Ramos (cell line): Measurements from ENCODE around the gene GLYATL1B.
"Not testable (repeated sequence)": the region's sequence is repeated elsewhere in the genome, so short reads cannot be mapped to it uniquely, and the experiment has no call there.

ENCODE experiments used
- in situ Hi-C: fragments of 300-500 bp; cut with MboI; formaldehyde crosslinking; loops from one replicate; pipeline ENCODE4 v1.14.3; 2022; ENCODE audit warnings: low sequenced_read_pairs; ENCODE audit not compliant: unreplicated experiment

The GLYATL1B gene, protein sequence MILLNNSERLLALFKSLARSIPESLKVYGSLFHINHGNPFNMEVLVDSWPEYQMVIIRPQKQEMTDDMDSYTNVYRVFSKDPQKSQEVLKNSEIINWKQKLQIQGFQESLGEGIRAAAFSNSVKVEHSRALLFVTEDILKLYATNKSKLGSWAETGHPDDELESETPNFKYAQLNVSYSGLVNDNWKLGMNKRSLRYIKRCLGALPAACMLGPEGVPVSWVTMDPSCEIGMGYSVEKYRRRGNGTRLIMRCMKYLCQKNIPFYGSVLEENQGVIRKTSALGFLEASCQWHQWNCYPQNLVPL

DNA sequence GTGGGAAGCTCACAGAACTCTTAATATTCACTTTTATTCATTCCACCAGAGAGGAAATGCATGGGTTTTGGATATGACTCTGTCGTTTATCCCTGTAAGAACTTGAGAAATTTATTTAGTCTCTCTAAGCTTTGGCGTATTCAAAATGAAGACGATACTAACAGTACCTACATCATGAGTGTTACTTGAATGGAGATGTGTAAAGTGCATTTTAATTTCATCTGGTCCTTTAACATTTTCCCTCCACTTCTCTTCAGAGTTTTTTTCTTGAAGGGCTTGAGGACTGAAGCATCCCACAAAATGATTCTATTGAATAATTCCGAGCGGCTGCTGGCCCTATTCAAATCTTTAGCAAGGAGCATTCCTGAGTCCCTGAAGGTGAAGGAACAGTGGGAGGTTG, at the start of gene GLYATL1B:
Gene GLYATL1B (plus strand): TSS at position 301 of the 400 bp plus-strand sequence. CDS start 0 bp downstream, at position 301.
- in situ Hi-C loops, result not testable (repeated sequence)

DNA sequence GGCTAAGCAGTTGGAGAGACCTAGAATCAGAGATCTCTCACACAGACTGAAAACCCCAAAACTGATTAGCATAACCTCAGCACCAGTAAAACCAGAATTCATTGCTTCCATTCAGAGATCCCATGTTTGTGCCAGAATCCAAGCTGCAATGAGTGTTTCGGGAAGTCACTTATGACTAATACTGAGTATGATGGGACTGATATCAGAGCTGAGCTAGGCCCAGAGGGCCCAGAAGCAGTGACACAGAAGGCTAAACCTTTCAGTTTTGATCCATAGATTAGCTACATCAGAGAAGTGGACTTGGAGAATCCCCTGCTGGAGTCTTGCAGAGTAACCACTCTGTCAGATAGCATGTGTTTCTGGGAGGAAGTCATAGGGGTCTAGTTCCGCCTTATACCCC, 49.6 kb upstream of the GLYATL1B start:
- in situ Hi-C loops, result not testable (repeated sequence)

DNA sequence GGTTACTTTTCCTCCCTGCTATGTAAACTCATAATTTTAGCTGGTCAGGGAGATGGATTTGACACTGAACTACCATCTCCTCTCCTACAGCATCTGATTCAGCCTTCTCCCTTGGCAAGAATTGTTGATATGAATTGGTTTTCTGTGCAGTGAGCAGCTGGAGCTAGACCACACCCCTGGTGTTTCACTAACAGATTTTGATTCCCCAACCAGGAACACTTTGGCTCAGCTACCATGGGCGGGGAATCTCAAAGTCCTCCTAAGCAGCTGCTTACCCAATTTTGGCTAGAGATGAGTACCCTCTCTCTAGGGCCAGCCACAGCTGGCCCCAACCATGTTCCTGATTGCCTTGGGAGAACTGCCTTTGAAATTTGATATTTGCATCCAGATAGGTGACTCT, 48.7 kb upstream of the GLYATL1B start:
- in situ Hi-C loops, result not testable (repeated sequence)

DNA sequence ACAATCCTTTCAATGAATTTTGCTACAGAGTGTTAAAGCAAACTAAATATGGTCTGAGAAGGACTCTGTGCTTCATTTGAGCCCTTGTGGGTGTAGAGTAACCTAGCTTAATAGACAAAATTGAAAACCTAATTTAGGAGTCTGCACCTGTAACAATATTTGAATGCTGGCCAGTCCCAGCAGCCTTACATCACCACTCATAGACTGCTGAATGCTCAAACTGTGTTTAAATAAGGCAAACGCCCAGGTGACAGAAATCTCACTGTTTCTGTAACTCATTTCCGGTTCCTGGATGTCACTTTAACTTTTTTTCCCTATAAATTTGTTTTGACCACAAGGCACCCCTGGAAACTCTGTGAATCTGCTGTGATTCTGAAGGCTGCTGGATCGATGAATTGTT, 45.5 kb upstream of the GLYATL1B start:
- in situ Hi-C loops, result no loop called here

DNA sequence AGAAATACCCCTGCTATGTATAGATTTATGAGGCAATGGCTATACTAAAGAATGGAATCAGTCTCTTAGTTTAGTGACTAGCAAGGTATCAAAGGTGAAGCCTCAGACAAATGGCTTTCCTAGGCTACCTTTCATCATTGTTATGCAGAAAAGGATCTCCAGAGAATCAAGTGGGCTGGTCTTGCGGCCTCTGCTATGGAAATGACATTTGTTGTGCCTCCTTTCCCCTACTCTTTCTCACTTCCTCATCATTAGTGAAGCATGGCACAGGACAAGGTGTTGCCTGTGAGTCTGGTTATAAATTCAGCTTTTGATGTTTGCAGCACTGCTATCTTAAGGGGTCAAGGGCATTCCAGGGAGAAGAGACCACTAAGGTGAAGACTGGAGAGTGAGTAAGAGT, 34.7 kb upstream of the GLYATL1B start:
- in situ Hi-C loops, result loop anchor here (10.0 kb wide), 1 partner anchor 83 kb away; no protein-coding TSS in a partner anchor

DNA sequence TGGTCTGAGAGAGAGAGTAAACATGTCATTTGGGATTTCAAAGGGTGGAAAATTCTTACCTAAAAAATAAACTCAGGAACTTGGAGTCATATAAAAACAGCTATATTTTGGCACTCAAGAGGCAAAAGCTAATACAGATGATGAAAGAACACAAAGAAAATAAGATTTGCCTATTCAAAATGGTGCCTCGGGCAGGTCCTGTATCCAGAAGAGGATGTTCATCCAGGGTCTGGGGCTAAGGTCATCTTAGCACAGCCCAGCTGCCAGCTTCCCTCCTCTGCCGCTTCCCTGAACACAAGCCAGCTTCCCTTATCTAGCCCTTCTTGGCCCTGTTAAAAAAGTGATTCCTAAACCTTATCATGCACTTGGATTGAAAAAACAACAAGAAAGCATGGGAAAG, 33.8 kb upstream of the GLYATL1B start:
- in situ Hi-C loops, result loop anchor here (10.0 kb wide), 1 partner anchor 82 kb away; no protein-coding TSS in a partner anchor

DNA sequence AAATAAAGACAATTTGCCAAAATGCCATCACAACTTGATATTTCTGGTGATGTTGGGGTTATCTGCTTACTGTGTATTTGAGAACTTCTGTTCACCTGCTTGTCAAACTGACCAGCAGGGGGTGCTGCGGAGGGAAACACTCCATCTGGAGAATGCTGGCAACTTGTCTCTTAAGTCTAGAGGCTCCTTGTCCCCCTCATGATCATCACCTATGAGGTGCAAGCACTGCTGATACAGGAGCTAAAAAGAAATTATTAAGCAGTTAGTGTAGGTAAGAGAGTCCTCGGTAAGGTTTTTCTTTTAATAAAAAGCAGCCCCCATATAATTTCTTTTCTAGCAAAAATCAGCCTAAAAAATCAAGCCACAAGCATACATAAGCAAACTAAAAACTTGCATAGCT, 32.7 kb upstream of the GLYATL1B start:
- in situ Hi-C loops, result loop anchor here (10.0 kb wide), 1 partner anchor 81 kb away; no protein-coding TSS in a partner anchor

DNA sequence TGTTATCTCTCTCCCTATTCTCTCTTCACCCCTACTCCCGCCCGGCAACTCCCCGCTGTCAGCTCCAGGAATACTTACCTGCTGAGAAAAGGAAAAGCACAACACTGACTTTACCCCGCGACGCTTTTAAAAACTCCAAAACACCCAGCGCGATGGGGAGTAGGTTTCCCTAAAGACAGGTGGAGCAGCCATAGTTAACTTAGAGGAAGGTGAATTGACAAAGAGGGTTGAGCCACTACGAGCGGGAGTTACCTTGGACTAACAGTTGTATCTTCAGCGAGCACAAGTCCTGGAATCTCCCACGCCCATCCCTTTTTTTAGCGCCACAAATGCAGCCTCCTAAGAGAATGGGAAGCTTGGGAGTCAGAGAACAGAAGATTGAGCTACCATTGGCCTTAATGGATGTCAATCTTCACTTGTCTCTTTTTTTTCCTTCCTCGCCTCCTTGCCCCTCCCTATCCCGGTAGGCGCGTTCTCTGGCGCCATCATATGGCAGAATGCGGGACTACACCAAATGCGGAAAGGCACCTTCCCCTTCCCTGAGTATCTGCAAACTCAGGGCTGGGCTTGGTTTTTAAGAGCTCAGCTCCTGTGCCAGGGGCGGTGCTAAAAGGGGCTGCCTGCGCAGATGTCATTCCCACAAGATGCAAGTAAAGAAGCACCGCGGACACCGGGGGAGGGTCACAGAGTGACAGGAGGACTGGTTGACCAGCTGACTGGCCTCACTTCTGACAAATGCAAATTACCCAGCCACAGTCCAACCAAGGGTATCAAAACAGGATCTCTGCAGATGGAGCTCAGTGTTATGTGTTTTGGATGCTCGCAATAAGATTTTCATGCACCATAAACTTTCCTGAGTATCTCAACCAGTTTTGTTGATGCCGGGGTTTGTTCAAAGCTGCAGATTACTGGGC, 27.7 kb upstream of the GLYATL1B start:
- in situ Hi-C loops, result loop anchor here (10.0 kb wide), 1 partner anchor 76 kb away; no protein-coding TSS in a partner anchor

DNA sequence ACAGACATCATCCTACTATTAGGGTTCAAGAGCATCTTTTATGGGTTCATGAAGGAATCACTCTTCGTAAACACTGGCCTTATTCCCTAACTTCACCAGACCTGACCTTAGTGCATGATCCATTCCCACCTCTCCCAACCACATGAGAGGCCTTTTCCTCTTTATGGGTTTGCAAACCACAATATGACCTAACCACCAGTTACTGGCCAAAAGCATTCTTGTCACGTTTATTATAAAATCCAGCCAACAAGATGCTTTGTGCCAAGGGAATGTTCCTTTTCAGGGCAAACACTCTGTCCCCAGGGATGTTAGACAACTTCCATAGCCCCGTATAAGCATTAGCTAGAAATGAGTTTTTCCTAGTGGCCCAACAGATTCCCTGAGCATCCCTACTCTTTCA, 26.0 kb upstream of the GLYATL1B start:
- in situ Hi-C loops, result not testable (repeated sequence)

DNA sequence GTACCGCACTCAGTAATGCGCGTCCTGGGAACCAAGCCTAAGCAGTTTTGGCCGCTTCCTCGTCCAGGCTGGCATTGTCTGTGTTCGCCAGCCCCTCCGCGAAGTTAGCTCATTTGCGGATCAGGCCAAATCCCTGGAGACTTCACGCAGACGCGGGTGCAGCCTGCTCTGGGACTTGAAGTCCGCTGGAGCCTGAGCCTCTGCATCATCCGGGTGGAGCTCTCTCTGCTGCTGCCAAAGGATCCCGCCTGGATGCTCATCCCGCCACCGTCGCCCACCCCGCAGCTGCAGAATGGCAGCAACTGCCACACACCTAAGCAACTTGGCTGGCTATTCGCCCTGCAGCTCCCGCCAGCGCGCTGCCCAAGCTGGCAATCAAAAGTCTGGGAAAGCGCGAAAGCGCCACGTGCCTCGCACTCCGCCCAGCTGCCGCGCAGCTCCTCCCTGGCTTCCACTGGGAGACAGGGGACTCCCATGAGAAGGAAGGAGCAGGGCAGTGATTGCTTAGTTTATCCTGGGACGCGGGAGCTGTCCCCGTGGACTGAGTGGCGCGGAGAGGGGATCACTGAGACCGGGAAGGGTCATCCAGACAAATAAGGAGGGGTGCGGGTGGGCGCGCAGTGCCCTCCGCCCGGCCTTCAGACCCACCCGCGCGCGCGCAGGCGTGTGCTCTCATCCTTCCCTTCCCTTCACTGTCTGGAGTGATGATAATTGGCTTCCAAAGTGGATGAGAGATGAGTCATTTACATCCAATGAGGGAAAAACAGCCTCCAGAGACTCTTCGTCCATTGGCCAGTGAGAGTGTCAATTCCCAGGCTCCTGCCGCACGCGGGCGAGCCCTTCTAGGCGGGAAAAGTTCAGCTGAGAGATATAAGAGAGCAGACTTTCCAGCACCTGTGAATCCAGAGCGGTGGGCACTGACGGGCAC, 23.2 kb upstream of the GLYATL1B start:
- in situ Hi-C loops, result no loop called here

DNA sequence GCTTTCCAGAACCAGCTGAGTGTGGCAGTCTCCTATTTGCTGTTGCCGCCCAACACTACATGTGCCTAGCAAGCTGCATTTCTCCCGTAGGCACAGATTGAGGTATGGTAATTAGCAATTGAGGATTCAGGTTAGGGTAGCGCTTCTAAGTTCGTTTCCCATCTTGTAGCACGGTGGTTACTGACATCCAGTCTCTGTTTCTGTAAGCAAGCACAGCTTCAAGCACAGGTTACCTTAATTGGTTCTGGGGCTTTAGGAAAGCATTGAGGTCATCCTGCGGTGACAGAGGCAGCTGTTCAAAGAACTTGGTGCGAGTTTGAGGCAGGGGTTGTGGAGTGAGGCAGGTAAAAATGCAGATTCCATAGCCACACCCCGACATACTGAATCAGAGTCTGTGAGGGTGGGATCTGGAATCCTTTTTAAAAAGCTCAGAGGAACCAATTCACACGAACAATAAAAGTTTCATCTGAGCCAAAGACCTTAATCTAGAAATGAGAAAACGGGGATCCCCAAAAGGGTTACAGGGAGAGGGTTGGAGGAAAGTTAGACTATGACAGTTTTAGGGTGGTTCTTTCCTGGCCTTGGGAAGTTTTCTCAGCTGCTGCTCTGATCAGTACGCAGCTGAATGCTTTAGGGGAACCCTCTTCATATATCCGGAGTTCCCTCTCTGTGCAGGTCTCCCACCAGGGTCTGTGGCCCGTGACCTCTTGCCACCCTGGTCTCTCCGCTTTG, 21.9 kb upstream of the GLYATL1B start:
- in situ Hi-C loops, result not testable (repeated sequence)

DNA sequence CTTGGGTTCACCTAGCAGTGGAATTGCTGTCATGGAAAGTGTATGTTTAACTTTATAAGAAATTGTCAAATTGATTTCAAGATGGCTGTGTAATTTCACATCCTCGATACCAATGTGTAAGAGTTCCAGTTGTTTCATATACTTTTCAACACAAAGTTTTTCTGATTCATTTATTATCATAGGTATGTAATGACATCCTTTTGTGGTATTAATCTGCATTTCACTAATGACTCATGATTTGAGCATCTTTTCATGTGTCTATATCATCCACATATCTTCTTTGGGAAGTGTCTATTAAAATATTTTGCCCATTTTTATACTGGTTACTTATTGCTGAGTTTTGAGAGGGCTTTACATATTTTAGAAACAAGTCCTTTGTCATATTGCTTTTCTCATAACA, 17.0 kb upstream of the GLYATL1B start:
- in situ Hi-C loops, result no loop called here

DNA sequence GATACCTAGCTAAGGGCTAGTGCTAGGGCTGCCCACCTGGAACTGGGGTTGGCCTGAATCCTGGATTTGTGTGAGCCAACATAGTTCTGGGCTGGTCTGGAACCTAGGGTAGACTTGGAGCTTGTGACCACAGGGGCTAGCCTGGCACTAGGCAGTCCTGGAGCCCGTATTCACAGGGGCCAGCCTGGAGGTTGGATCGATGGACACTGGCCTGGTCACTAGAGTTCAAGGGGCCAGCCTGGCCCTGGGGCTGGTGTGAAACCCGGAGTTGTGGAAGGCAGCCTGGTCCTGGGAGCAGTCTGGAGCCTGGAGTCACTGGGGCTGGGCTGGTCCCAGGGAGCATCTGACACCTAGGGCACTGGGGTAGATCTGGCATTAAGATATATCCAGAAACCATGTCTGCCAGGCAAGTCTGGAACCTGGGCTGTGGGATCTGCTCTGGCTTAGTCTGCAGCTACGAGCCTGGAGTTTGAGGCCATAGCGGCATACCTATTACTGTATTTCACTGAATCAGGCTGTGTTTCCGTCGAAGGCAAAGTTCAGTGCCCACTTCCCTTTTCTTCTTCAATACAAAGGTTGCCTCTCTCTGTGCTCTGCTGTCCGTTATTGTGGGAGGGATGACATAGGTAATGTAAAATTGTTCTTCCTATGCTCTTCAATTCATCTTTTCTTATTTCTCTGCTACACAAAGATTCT, 9.1 kb upstream of the GLYATL1B start:
- in situ Hi-C loops, result no loop called here

DNA sequence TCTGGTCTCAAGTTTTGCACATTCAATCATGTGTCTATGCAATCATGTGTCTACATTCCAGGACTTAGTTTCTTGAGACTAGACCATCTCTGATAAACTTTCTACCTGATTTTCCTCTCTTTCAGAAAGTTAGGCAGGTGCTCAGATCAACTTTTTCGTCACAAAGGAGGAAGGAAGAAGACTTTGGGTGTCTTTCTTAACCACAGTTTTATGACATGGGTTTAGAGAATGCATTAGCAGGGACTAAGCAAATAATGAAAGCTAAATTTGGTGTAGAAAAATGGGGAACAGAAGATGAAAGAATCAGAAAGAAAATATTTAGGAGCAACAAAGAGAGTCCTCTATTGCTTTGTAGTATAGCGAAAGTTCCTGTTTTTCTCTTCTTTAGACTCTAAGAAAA, 7.7 kb upstream of the GLYATL1B start:
- in situ Hi-C loops, result no loop called here

DNA sequence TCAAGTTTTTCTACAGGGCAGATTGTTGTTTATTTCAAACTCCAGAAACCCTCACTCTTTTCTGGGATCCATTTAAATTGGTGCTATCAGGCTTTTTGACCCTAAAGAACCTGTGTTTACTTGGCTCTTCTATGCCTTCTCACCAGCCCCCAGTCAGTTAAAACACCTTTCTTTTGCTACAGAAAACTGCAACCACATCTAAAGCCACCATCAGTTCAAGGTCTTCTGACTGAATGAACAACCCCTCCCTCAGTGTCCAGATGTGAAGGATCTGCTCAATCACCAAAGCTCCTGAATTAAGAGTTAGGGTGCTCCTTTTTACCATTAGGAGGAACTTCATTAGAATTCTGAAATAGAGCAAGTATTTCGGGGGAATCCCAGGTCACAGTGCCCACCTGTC, 7.0 kb upstream of the GLYATL1B start:
- in situ Hi-C loops, result no loop called here

DNA sequence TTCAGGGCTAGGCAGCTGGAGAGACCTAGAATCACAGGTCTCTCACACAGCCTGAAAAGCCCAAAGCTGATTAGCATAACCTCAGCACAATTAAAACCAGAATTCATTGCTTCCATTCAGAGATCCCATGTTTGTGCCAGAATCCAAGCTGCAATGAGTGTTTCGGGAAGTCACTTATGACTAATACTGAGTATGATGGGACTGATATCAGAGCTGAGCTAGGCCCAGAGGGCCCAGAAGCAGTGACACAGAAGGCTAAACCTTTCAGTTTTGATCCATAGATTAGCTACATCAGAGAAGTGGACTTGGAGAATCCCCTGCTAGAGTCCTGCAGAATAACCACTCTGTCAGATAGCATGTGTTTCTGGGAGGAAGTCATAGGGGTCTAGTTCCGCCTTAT, 5.7 kb upstream of the GLYATL1B start:
- in situ Hi-C loops, result not testable (repeated sequence)

DNA sequence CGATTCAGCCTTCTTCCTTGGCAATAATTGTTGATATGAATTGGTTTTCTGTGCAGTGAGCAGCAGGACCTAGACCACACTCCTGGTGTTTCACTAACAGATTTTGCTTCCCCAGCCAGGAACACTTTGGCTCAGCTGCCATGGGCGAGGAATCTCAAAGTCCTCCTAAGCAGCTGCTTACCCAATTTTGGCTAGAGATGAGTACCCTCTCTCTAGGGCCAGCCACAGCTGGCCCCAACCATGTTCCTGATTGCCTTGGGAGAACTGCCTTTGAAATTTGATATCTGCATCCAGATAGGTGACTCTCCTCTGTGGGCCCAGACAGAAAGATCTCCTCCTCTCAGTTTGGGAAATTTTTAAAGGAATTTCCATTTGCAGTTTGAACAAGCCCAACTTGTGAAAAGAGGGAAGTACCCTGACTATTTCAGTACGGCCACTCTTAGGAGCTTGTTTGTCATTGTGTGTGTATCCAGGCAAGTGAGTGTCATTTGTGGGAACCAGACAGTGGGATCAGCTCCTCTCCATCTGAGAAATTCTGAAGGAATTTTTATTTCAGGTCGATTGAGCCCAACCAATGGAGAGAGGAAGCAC, 4.6 kb upstream of the GLYATL1B start:
- in situ Hi-C loops, result not testable (repeated sequence)

DNA sequence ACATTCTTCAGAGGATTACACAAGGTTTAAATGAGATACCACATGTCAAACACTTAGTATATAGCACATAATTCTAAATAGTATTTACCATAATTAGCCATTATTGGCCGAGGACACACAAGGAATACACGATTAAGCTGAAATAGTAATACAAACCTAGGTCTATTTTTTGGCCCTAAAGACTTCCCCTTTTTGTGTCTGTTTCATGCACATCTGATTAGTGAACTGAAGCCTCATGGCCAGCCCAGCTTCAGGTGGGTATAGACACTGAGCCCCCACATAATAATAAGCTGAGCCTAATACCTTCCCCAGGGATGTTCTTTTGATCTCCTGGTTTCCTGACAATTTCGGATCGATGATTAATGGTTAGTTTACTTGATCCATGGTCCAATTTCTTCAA, 2.1 kb downstream of the GLYATL1B start:
- in situ Hi-C loops, result no loop called here
